Measurements from ENCODE around the gene SORCS1. TPM values are rescaled to one million over a fixed set of nuclear protein-coding genes. Genes with fewer than 3 reads are reported as not detected.

The SORCS1 gene
- total RNA-seq, 1 donor = not detected

GRCh38 chr10:107166403-107166802, 1.9 kb upstream of the SORCS1 start:
- no peak overlapping the region for H3K4me3 ChIP-seq (ENCODE audit: low read depth, low read length)
- DNase-seq (ENCODE audit: low read depth) = no peak
- TF ChIP-seq, protein P1, sequence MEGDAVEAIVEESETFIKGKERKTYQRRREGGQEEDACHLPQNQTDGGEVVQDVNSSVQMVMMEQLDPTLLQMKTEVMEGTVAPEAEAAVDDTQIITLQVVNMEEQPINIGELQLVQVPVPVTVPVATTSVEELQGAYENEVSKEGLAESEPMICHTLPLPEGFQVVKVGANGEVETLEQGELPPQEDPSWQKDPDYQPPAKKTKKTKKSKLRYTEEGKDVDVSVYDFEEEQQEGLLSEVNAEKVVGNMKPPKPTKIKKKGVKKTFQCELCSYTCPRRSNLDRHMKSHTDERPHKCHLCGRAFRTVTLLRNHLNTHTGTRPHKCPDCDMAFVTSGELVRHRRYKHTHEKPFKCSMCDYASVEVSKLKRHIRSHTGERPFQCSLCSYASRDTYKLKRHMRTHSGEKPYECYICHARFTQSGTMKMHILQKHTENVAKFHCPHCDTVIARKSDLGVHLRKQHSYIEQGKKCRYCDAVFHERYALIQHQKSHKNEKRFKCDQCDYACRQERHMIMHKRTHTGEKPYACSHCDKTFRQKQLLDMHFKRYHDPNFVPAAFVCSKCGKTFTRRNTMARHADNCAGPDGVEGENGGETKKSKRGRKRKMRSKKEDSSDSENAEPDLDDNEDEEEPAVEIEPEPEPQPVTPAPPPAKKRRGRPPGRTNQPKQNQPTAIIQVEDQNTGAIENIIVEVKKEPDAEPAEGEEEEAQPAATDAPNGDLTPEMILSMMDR (IDR thresholded peaks at IDR 0.05; ENCODE audit: insufficient read depth, low read depth, low read length) = no peak

DNA sequence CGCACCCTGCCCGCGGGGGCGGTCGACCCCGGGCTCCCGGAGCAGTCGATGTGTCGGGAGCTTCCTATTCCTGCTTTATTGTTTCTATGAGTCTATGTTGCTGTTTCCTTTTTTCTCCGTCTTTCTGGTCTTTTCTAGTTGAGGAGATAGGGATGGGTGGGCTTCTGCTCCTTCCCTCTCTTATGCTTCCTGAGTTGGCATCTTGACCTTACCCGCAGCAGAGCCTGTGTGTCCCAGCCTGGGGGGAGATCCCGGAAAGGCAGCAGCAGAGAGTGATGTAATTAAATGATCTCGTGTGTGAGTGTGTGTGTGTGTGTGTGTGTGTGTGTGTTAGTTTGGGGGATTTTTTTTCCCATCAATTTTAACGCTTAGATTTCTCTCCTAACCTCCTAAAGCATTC, 486 bp upstream of the SORCS1 start:
- no peak overlapping the region for H3K4me3 ChIP-seq (ENCODE audit: low read depth, low read length)
- no peak for DNase-seq (ENCODE audit: low read depth)
- TF ChIP-seq, protein P1 (IDR thresholded peaks at IDR 0.05; ENCODE audit: insufficient read depth, low read depth, low read length) = no peak

DNA sequence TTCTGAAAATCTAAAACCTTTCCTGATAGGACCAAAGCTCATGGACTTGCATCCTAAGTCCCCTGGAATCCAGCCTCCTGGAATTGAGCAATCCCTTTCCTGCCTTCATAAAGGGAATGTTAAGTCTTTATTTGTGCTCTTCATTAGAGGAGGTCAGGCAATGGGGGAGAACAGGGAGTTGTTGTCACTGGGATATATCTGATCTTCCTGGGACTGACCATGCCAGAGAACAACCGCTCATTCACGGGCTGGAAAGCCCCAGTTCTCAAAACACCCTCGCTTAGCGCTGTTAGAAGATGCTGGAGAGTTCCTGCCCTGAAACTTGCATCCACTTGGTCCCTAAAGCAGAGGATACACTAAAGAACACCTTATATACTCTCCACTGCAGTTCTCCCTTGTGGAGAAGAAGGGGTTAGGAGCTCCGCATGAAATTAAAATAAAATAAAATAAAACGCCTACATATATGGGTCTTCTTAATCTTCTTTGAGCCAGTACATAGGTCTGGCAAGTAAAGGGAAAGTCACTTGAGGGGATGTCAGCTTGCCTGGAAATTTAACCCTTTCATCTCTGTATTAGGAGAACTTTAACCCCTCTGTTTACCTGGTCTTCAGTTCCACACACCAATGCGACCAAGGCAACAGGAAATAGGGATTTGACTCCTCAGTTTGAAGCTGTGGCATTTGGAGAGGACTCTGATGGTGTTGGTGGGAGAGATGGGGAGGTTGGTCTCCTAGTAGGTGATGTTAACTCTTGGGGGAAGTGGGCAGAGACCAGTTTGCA, 1.2 kb downstream of the SORCS1 start:
- TF ChIP-seq, protein P1 (IDR thresholded peaks at IDR 0.05; ENCODE audit: insufficient read depth, low read depth, low read length) = no peak
- DNase-seq (ENCODE audit: low read depth) = peak; percentile 0
- no peak overlapping the region for H3K4me3 ChIP-seq (ENCODE audit: low read depth, low read length)

DNA sequence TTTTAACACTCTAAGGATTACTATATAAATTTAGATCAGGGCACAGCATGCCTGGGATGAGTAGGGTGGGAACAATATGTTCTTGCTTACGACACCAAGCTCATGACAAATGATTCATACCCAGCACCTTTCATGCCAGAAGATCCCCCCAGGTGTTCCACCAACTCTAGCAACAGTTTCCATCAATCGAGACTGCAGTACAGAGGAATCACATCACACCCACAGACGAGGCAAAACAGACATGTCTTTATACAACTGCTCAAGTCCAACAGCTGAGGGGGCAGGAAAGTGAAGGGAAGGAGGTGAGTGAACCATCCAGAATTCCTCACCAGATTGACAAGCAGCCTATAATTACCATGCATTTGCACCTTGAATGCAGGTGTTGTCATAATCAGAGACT, 3.6 kb downstream of the SORCS1 start:
- TF ChIP-seq, protein P1 (IDR thresholded peaks at IDR 0.05; ENCODE audit: insufficient read depth, low read depth, low read length) = no peak
- no peak overlapping the region for H3K4me3 ChIP-seq (ENCODE audit: low read depth, low read length)
- DNase-seq (ENCODE audit: low read depth) = no peak

GRCh38 chr10:107159871-107160270, 4.6 kb downstream of the SORCS1 start:
- H3K4me3 ChIP-seq (ENCODE audit: low read depth, low read length) = no peak overlapping the region
- no peak for DNase-seq (ENCODE audit: low read depth)
- TF ChIP-seq, protein P1 (IDR thresholded peaks at IDR 0.05; ENCODE audit: insufficient read depth, low read depth, low read length) = no peak

- DNase-seq (ENCODE audit: low read depth) = no peak
- no peak overlapping the region for H3K4me3 ChIP-seq (ENCODE audit: low read depth, low read length)
- TF ChIP-seq, protein P1 (IDR thresholded peaks at IDR 0.05; ENCODE audit: insufficient read depth, low read depth, low read length) = no peak
These were observed 7.4 kb downstream of the SORCS1 start for GRCh38 chr10:107157071-107157470.

DNA sequence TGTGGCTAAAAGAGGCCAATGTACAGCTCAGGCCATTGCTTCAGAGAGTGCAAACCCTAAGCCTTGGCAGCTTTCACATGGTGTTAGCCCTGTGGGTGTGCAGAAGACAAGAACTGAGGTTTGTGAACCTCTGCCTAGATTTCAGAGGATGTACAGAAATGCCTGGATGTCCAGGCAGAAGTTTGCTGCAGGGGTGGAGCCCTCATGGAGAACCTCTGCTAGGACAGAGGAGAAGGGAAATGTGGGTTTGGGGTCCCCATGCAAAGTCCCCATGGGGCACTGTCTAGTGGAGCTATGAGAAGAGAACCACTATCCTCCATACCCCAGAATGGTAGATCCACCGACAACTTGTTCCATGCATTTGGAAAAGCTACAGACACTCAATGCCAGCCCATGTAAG, 12.4 kb downstream of the SORCS1 start:
- no peak overlapping the region for H3K4me3 ChIP-seq (ENCODE audit: low read depth, low read length)
- TF ChIP-seq, protein P1 (IDR thresholded peaks at IDR 0.05; ENCODE audit: insufficient read depth, low read depth, low read length) = no peak
- DNase-seq (ENCODE audit: low read depth) = no peak
